ENCODE data around the gene PTPRB.

Gene PTPRB

DNA sequence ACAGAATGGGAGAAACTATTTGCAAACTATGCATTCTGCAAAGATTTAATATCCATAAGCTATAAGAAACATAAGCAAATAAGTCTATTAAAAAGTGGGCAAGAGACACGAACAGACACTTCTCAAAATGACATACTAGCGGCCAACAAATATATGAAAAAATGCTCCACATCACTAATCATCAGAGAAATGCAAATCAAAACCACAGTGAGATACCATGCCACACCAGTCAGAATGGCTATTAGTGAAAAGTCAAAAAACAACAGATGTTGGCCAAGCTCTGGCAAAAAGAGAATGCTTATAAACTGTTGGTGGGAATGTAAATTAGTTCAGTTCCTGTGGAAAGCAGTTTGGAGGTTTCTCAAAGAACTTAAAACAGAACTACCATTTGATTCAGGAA is 149.8 kb downstream of the PTPRB start:
- no peak for DNase-seq (ENCODE audit: low read depth)
- H3K4me3 ChIP-seq (ENCODE audit: low read depth, low read length), result no peak overlapping the region
- no peak for TF ChIP-seq MYC (IDR thresholded peaks at IDR 0.05; ENCODE audit: low read depth, low read length)
- no peak for TF ChIP-seq MAX (IDR thresholded peaks at IDR 0.05; ENCODE audit: low read depth, low read length)
- no peak for TF ChIP-seq POLR2A (IDR thresholded peaks at IDR 0.05; ENCODE audit: extremely low read depth, insufficient read length)
- no peak for TF ChIP-seq CTCF (IDR thresholded peaks at IDR 0.05; ENCODE audit: low read depth, low read length)

DNA sequence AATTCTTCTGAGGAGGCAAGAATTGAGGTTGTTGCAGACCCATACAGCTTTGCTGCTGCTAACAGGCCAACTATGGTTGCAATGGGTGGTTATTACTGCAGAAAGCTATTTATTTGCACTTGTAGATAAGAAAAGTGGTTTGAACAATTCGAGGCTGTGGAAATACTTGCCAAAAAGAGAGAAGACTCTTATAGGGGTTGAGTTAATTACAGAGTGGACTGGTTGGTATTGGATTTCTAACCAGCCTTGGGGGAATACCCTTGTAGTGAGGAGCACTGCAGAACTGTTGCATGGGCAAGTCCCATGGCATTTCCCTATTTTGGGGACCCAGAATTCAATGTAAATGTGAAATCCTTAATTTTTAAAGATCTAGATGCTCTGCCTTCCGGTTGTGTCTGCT is 150.6 kb downstream of the PTPRB start:
- TF ChIP-seq CTCF (IDR thresholded peaks at IDR 0.05; ENCODE audit: low read depth, low read length) (no peak), MYC (IDR thresholded peaks at IDR 0.05; ENCODE audit: low read depth, low read length) (no peak), POLR2A (IDR thresholded peaks at IDR 0.05; ENCODE audit: extremely low read depth, insufficient read length) (no peak), MAX (IDR thresholded peaks at IDR 0.05; ENCODE audit: low read depth, low read length) (no peak)
- no peak for DNase-seq (ENCODE audit: low read depth)
- H3K4me3 ChIP-seq (ENCODE audit: low read depth, low read length), result no peak overlapping the region

DNA sequence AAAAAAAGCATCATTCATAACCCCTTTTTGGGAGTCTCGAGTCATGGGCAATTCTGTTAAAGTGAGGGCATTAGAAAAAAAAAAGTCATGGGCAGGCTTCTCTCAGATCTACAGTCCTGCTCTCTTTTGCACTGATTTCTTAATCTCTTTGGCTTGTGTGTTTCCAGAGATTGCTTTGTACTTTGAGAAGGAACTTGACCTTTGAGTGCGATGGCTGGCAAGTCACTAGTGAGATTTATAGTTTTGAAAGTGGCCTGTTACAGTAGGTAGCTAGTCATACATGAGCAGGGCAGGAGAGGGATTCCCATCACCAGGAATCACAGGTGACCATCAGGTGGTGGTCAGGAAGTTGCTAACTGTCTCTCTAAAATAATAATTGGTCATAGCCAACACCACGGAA is 151.5 kb downstream of the PTPRB start:
- TF ChIP-seq POLR2A (IDR thresholded peaks at IDR 0.05; ENCODE audit: extremely low read depth, insufficient read length), result no peak
- no peak for TF ChIP-seq MAX (IDR thresholded peaks at IDR 0.05; ENCODE audit: low read depth, low read length)
- TF ChIP-seq CTCF (IDR thresholded peaks at IDR 0.05; ENCODE audit: low read depth, low read length), result no peak
- no peak for TF ChIP-seq MYC (IDR thresholded peaks at IDR 0.05; ENCODE audit: low read depth, low read length)

GRCh38 chr12:70484464-70484863 is 152.8 kb downstream of the PTPRB start:
- DNase-seq (ENCODE audit: low read depth), result no peak
- TF ChIP-seq MYC (IDR thresholded peaks at IDR 0.05; ENCODE audit: low read depth, low read length), result no peak
- H3K4me3 ChIP-seq (ENCODE audit: low read depth, low read length), result no peak overlapping the region

More for the DNA sequence above, 151.5 kb downstream of the PTPRB start:
- DNase-seq (ENCODE audit: low read depth), result no peak
- no peak overlapping the region for H3K4me3 ChIP-seq (ENCODE audit: low read depth, low read length)

DNA sequence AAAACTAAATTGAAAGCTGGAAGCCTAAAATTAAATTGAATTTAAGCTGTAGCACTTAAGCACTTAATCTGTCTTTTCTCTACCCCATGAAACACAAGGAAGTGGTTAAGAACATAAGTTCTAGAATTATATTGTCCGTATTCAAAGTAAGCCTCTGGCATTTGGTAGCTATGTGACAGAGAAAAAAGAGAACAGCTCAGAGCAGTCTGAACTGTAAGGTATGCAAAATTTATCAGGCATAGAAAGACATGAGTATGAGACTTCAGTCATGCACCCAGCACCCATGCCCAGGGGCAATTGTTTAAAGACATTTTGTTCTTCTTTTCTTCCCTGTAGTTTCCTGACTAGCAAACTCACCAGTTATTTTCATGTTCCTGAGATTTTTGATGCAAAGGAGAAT is 154.5 kb downstream of the PTPRB start:
- DNase-seq (ENCODE audit: low read depth), result no peak
- no peak overlapping the region for H3K4me3 ChIP-seq (ENCODE audit: low read depth, low read length)
- TF ChIP-seq MAX (IDR thresholded peaks at IDR 0.05; ENCODE audit: low read depth, low read length), result no peak
- TF ChIP-seq CTCF (IDR thresholded peaks at IDR 0.05; ENCODE audit: low read depth, low read length), result no peak
- TF ChIP-seq POLR2A (IDR thresholded peaks at IDR 0.05; ENCODE audit: extremely low read depth, insufficient read length), result no peak
- no peak for TF ChIP-seq MYC (IDR thresholded peaks at IDR 0.05; ENCODE audit: low read depth, low read length)

- H3K4me3 ChIP-seq (ENCODE audit: low read depth, low read length), result no peak overlapping the region
- no peak for DNase-seq (ENCODE audit: low read depth)
- TF ChIP-seq POLR2A (IDR thresholded peaks at IDR 0.05; ENCODE audit: extremely low read depth, insufficient read length) (no peak), MAX (IDR thresholded peaks at IDR 0.05; ENCODE audit: low read depth, low read length) (no peak), CTCF (IDR thresholded peaks at IDR 0.05; ENCODE audit: low read depth, low read length) (no peak), MYC (IDR thresholded peaks at IDR 0.05; ENCODE audit: low read depth, low read length) (no peak)
Observed at GRCh38 chr12:70469221-70469820, 167.9 kb downstream of the PTPRB start.
